WTC11 (cell line): ENCODE results near the gene DACT3. TPM values are rescaled to one million over a fixed set of nuclear protein-coding genes. Genes with fewer than 3 reads are reported as not detected.

Experiments used
- ATAC-seq: fragments of 200-7000 bp; cut with Tn5 transposase; 2 replicates; pipeline ENCODE4 v1.10.0; 2021; ENCODE audit warnings: mild to moderate bottlenecking, moderate library complexity
- CTCF ChIA-PET: fragments of 300-600 bp; sonication (Branson Sonifier 250); formaldehyde crosslinking; loops from one replicate; lab custom pipeline; 2021; ENCODE audit warnings: antibody characterized with exemption; lab: Charles Lee
- POLR2A ChIA-PET: fragments of 350-600 bp; sonication (Branson Sonifier 250); formaldehyde crosslinking; loops from one replicate; lab custom pipeline; 2021; ENCODE audit warnings: antibody characterized with exemption; lab: Charles Lee
- DNase-seq: peaks from one replicate; pipeline ENCODE4 v3.0.0; 2021; ENCODE audit warnings: low spot score
- H3K27ac Mint-ChIP-seq: 2 replicates; pipeline ENCODE4 v1.8.0; 2021; ENCODE audit warnings: mixed read lengths
- H3K27me3 Mint-ChIP-seq: 2 replicates; pipeline ENCODE4 v1.8.0; 2021; ENCODE audit warnings: low read depth, mild to moderate bottlenecking, moderate library complexity, mixed read lengths
- H3K36me3 Mint-ChIP-seq: 2 replicates; pipeline ENCODE4 v1.8.0; 2021; ENCODE audit warnings: mixed read lengths
- H3K4me1 Mint-ChIP-seq: 2 replicates; pipeline ENCODE4 v1.8.0; 2022; ENCODE audit warnings: mixed read lengths
- H3K4me3 Mint-ChIP-seq: 2 replicates; pipeline ENCODE4 v1.8.0; 2021; ENCODE audit warnings: mild to moderate bottlenecking, moderate library complexity, mixed read lengths
- H3K9me3 Mint-ChIP-seq: 2 replicates; pipeline ENCODE4 v1.8.0; 2021; ENCODE audit warnings: mixed read lengths
- AFF4 ChIP-seq: sonication (generic); formaldehyde crosslinking; IDR thresholded peaks from 2 replicates; pipeline ENCODE4 v1.8.1; 2023; ENCODE audit warnings: mild to moderate bottlenecking, missing genetic modification reagents, borderline replicate concordance
- CREB1 ChIP-seq: sonication (generic); formaldehyde crosslinking; IDR thresholded peaks from 2 replicates; pipeline ENCODE4 v1.8.0; 2023; ENCODE audit warnings: mild to moderate bottlenecking, missing genetic modification reagents
- E2F1 ChIP-seq: sonication (generic); formaldehyde crosslinking; IDR thresholded peaks from 2 replicates; pipeline ENCODE4 v1.8.0; 2022; ENCODE audit warnings: mild to moderate bottlenecking, missing genetic modification reagents
- ELF4 ChIP-seq: sonication (generic); formaldehyde crosslinking; IDR thresholded peaks from 2 replicates; pipeline ENCODE4 v1.8.1; 2022; ENCODE audit warnings: low read depth, mild to moderate bottlenecking, moderate library complexity, missing genetic modification reagents
- ESRRA ChIP-seq: sonication (generic); formaldehyde crosslinking; IDR thresholded peaks from 2 replicates; pipeline ENCODE4 v1.8.1; 2022; ENCODE audit warnings: mild to moderate bottlenecking, missing genetic modification reagents, borderline replicate concordance
- FOXJ3 ChIP-seq: sonication (generic); formaldehyde crosslinking; IDR thresholded peaks from 2 replicates; pipeline ENCODE4 v1.9.0; 2021; ENCODE audit warnings: missing genetic modification reagents, mild to moderate bottlenecking, borderline replicate concordance
- FOXP4 ChIP-seq: sonication (generic); formaldehyde crosslinking; IDR thresholded peaks from 2 replicates; pipeline ENCODE4 v1.8.0; 2022; ENCODE audit warnings: mild to moderate bottlenecking, missing genetic modification reagents
- GRHL2 ChIP-seq: fragments of 250-450 bp; sonication (Bioruptor Pico); IDR thresholded peaks from 2 replicates; pipeline ENCODE4 v1.8.0; 2022; ENCODE audit warnings: mild to moderate bottlenecking, moderate library complexity; ENCODE audit not compliant: insufficient replicate concordance, severe bottlenecking
- JAZF1 ChIP-seq: fragments of 250-450 bp; sonication (Bioruptor Pico); IDR thresholded peaks from 2 replicates; pipeline ENCODE4 v1.9.0; 2021; ENCODE audit warnings: moderate library complexity, mild to moderate bottlenecking, inconsistent platforms
- MXD4 ChIP-seq: fragments of 250-450 bp; sonication (Bioruptor Pico); IDR thresholded peaks from 2 replicates; pipeline ENCODE4 v1.8.0; 2021; ENCODE audit warnings: mild to moderate bottlenecking, moderate library complexity, borderline replicate concordance
- NFE2L1 ChIP-seq: sonication (generic); formaldehyde crosslinking; IDR thresholded peaks from 2 replicates; pipeline ENCODE4 v1.8.1; 2023; ENCODE audit warnings: missing genetic modification reagents
- NFYB ChIP-seq: sonication (generic); formaldehyde crosslinking; conservative IDR thresholded peaks from 2 replicates; pipeline ENCODE4 v1.8.0; 2022; ENCODE audit warnings: low read depth, missing genetic modification reagents
- NR3C1 ChIP-seq: sonication (generic); formaldehyde crosslinking; conservative IDR thresholded peaks from 2 replicates; pipeline ENCODE4 v1.8.1; 2023; ENCODE audit warnings: low read depth, mild to moderate bottlenecking, missing genetic modification reagents
- PRRX2 ChIP-seq: fragments of 250-450 bp; sonication (Bioruptor Pico); IDR thresholded peaks from 2 replicates; pipeline ENCODE4 v1.8.0; 2021; ENCODE audit warnings: mild to moderate bottlenecking
- RORB ChIP-seq: fragments of 250-450 bp; sonication (Bioruptor Pico); IDR thresholded peaks from 2 replicates; pipeline ENCODE4 v1.9.0; 2021; ENCODE audit warnings: mild to moderate bottlenecking
- USF2 ChIP-seq: sonication (generic); formaldehyde crosslinking; IDR thresholded peaks from 2 replicates; pipeline ENCODE4 v1.8.1; 2023; ENCODE audit warnings: mild to moderate bottlenecking, missing genetic modification reagents, moderate library complexity
- ZBTB21 ChIP-seq: sonication (generic); formaldehyde crosslinking; IDR thresholded peaks from 2 replicates; pipeline ENCODE4 v1.8.1; 2023; ENCODE audit warnings: mild to moderate bottlenecking, missing genetic modification reagents, borderline replicate concordance
- ZBTB43 ChIP-seq: sonication (generic); formaldehyde crosslinking; IDR thresholded peaks from 2 replicates; pipeline ENCODE4 v1.8.1; 2023; ENCODE audit warnings: mild to moderate bottlenecking, missing genetic modification reagents
- ZNF232 ChIP-seq: sonication (generic); formaldehyde crosslinking; IDR thresholded peaks from 2 replicates; pipeline ENCODE4 v1.8.0; 2022; ENCODE audit warnings: mild to moderate bottlenecking, missing genetic modification reagents
- ZNF671 ChIP-seq: fragments of 250-450 bp; sonication (Bioruptor Pico); IDR thresholded peaks from 2 replicates; pipeline ENCODE4 v1.8.0; 2021; ENCODE audit warnings: mild to moderate bottlenecking
- total RNA-seq: library from RNA; stranded (reverse); gene quantifications from 3 replicates; pipeline ENCODE4 v1.2.3, GENCODE V29; 2021

DACT3 gene
- total RNA-seq, 1 experiment from 2014 or later: 1.9 TPM

GRCh38 chr19:46625731-46626130, 35.3 kb downstream of the DACT3 start:
- Mint-ChIP-seq H3K4me1 (peaks cover 12% of the 10 kb centered on the region), H3K9me3 (no peaks in the 10 kb centered on the region), H3K27ac (no peak overlapping the region), H3K36me3 (no peaks in the 10 kb centered on the region), H3K4me3 (no peak overlapping the region), H3K27me3 (no peaks in the 10 kb centered on the region; the same call in 1 of the 2 replicates)
- ATAC-seq: no peak
- no peak for DNase-seq
- TF ChIP-seq ZBTB43 (CRISPR knock-in tag): no peak
- TF ChIP-seq CREB1 (CRISPR knock-in tag): no peak
- TF ChIP-seq E2F1 (CRISPR knock-in tag): no peak
- ChIA-PET CTCF (interaction anchor here (0.7 to 2.8 kb wide), 6 partner anchors 9 to 201 kb away, joined by 3 to 15 read pairs (median 4); partner anchors contain the start of gene DACT3), POLR2A (interaction anchor here (0.7 kb wide), 1 partner anchor 1096 kb away, joined by 3 read pairs; no protein-coding TSS in a partner anchor)

GRCh38 chr19:46624958-46625661, 35.9 kb downstream of the DACT3 start, which contains the start of gene PTGIR:
TSS of gene PTGIR (minus strand) at chr19:46625089. CDS start at chr19:46624225, 864 bp downstream.
- no peak for TF ChIP-seq FOXP4 (CRISPR knock-in tag)
- TF ChIP-seq ELF4 (CRISPR knock-in tag): no peak
- no peak for TF ChIP-seq ESRRA (CRISPR knock-in tag)
- no peak for TF ChIP-seq USF2 (CRISPR knock-in tag)
- no peak for TF ChIP-seq GRHL2
- TF ChIP-seq PRRX2: no peak
- TF ChIP-seq NFE2L1 (CRISPR knock-in tag): no peak
- H3K9me3 Mint-ChIP-seq: no peaks in the 10 kb centered on the region
- H3K36me3 Mint-ChIP-seq: no peaks in the 10 kb centered on the region
- POLR2A ChIA-PET: interaction anchor here (0.7 kb wide), 1 partner anchor 1095 kb away, joined by 3 read pairs; no protein-coding TSS in a partner anchor
- DNase-seq (no peak), ATAC-seq (peak; percentile 53)
- no peaks in the 10 kb centered on the region; the same call in 1 of the 2 replicates for H3K27me3 Mint-ChIP-seq
- peaks cover 8% of the 10 kb centered on the region for H3K4me1 Mint-ChIP-seq
- H3K27ac Mint-ChIP-seq: no peak within 1 kb of the TSS
- CTCF ChIA-PET: interaction anchor here (1.1 to 2.8 kb wide), 4 partner anchors 8 to 37 kb away, joined by 3 to 15 read pairs (median 13); partner anchors contain the start of gene DACT3
- H3K4me3 Mint-ChIP-seq: no peak within 1 kb of the TSS

- H3K27me3 Mint-ChIP-seq: no peaks in the 10 kb centered on the region; the same call in 1 of the 2 replicates
- no peaks in the 10 kb centered on the region for H3K9me3 Mint-ChIP-seq
- TF ChIP-seq RORB (no peak), ZBTB21 (CRISPR knock-in tag) (no peak), AFF4 (CRISPR knock-in tag) (no peak), MXD4 (CRISPR knock-in tag) (no peak), NR3C1 (no peak), ZNF232 (CRISPR knock-in tag) (no peak), CREB1 (CRISPR knock-in tag) (no peak), ZNF671 (CRISPR knock-in tag) (no peak), NFYB (CRISPR knock-in tag) (no peak), FOXJ3 (CRISPR knock-in tag) (no peak), JAZF1 (CRISPR knock-in tag) (no peak)
- peaks cover 8% of the 10 kb centered on the region for H3K4me1 Mint-ChIP-seq
- ATAC-seq (no peak), DNase-seq (no peak)
- no peak overlapping the region for H3K27ac Mint-ChIP-seq
- CTCF ChIA-PET: interaction anchor here (0.5 to 2.8 kb wide), 3 partner anchors 10 to 278 kb away, joined by 4 to 15 read pairs (median 11); partner anchors contain the start of gene DACT3
- H3K4me3 Mint-ChIP-seq: no peak overlapping the region
- H3K36me3 Mint-ChIP-seq: no peaks in the 10 kb centered on the region
- POLR2A ChIA-PET: no interaction called here
Measured at GRCh38 chr19:46623915-46624502, 37.0 kb downstream of the DACT3 start.
